Measurements from ENCODE around the gene FLNB. TPM values are rescaled to one million over a fixed set of nuclear protein-coding genes. Genes with fewer than 3 reads are reported as not detected.

The FLNB gene
- polyA plus RNA-seq, 1 donor from 2014 or later: 10.3 TPM

DNA sequence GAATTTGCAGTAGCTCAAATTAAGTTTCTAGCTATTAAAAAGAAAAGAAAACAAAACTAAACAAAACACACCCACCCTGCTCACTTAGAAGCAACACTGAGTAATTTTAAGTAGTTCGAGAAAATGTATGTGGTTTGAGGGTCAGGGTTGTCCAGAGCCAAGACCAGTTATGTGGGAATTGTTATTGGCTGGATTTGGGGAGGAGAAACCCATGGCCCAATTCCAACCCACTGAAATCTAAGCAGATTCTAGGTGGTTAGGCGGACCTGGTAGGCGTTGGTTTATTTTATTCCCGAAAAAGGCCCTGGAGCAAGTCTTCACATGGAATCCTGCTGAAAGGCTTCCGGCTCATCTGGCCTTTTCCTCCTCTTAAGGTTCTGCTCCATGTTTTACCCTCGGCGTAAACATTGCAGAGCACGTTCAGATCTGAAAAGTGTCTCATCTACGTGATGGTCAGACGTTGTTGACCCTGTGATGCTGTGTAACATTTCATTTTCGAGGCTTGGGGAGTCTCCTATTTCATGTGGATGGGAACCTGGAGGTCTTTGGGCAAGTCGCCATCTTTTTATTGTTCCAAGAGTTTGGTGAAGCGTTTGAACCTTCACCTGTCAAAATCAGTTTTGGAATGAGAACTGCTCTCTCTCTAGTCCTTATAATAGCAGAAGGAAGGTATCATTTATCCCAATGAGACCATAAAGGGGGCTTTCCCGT, 64.0 kb downstream of the FLNB start:
- no peaks in the 10 kb centered on the region for H4K20me1 ChIP-seq (ENCODE audit: insufficient read depth)
- H3K4me3 ChIP-seq (ENCODE audit: low read length): no peak overlapping the region
- H2AFZ ChIP-seq (ENCODE audit: low read depth, low read length): no peak overlapping the region
- no peak overlapping the region for H3K27ac ChIP-seq (ENCODE audit: low read length)
- no peak overlapping the region for H3K4me2 ChIP-seq (ENCODE audit: low read length)
- H3K9ac ChIP-seq (ENCODE audit: low read length): no peak overlapping the region
- H3K27me3 ChIP-seq (ENCODE audit: insufficient read depth, low read depth, low read length): no peaks in the 10 kb centered on the region
- no peaks in the 10 kb centered on the region for H3K9me3 ChIP-seq (ENCODE audit: low read length)
- no peaks in the 10 kb centered on the region for H3K79me2 ChIP-seq (replicated peaks; ENCODE audit: insufficient read depth, low read length)
- TF ChIP-seq EZH2 (IDR thresholded peaks at IDR 0.05; ENCODE audit: borderline replicate concordance, insufficient read depth, low read length, poor library complexity, severe bottlenecking) (no peak), EP300 (conservative IDR thresholded peaks at IDR 0.05; ENCODE audit: poor library complexity, severe bottlenecking) (no peak), MXI1 (conservative IDR thresholded peaks at IDR 0.05; ENCODE audit: poor library complexity, severe bottlenecking) (no peak), RAD21 (conservative IDR thresholded peaks at IDR 0.05) (no peak), TAF1 (IDR thresholded peaks at IDR 0.05; ENCODE audit: low read depth) (no peak), POLR2AphosphoS5 (IDR thresholded peaks at IDR 0.05) (no peak), SMC3 (conservative IDR thresholded peaks at IDR 0.05; ENCODE audit: poor library complexity) (no peak)
- TF ChIP-seq, protein P1, sequence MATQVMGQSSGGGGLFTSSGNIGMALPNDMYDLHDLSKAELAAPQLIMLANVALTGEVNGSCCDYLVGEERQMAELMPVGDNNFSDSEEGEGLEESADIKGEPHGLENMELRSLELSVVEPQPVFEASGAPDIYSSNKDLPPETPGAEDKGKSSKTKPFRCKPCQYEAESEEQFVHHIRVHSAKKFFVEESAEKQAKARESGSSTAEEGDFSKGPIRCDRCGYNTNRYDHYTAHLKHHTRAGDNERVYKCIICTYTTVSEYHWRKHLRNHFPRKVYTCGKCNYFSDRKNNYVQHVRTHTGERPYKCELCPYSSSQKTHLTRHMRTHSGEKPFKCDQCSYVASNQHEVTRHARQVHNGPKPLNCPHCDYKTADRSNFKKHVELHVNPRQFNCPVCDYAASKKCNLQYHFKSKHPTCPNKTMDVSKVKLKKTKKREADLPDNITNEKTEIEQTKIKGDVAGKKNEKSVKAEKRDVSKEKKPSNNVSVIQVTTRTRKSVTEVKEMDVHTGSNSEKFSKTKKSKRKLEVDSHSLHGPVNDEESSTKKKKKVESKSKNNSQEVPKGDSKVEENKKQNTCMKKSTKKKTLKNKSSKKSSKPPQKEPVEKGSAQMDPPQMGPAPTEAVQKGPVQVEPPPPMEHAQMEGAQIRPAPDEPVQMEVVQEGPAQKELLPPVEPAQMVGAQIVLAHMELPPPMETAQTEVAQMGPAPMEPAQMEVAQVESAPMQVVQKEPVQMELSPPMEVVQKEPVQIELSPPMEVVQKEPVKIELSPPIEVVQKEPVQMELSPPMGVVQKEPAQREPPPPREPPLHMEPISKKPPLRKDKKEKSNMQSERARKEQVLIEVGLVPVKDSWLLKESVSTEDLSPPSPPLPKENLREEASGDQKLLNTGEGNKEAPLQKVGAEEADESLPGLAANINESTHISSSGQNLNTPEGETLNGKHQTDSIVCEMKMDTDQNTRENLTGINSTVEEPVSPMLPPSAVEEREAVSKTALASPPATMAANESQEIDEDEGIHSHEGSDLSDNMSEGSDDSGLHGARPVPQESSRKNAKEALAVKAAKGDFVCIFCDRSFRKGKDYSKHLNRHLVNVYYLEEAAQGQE (IDR thresholded peaks at IDR 0.05; ENCODE audit: borderline replicate concordance): no peak
- TF ChIP-seq, protein P2, sequence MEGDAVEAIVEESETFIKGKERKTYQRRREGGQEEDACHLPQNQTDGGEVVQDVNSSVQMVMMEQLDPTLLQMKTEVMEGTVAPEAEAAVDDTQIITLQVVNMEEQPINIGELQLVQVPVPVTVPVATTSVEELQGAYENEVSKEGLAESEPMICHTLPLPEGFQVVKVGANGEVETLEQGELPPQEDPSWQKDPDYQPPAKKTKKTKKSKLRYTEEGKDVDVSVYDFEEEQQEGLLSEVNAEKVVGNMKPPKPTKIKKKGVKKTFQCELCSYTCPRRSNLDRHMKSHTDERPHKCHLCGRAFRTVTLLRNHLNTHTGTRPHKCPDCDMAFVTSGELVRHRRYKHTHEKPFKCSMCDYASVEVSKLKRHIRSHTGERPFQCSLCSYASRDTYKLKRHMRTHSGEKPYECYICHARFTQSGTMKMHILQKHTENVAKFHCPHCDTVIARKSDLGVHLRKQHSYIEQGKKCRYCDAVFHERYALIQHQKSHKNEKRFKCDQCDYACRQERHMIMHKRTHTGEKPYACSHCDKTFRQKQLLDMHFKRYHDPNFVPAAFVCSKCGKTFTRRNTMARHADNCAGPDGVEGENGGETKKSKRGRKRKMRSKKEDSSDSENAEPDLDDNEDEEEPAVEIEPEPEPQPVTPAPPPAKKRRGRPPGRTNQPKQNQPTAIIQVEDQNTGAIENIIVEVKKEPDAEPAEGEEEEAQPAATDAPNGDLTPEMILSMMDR (IDR thresholded peaks at IDR 0.05; ENCODE audit: poor library complexity, severe bottlenecking): no peak
- no peaks in the 10 kb centered on the region for H3K36me3 ChIP-seq (ENCODE audit: insufficient read depth, low read length)
- H3F3A ChIP-seq (ENCODE audit: insufficient read depth, low read length, poor library complexity, severe bottlenecking): no peaks in the 10 kb centered on the region
- H3K9me2 ChIP-seq (ENCODE audit: insufficient read depth, low read length): no peaks in the 10 kb centered on the region

DNA sequence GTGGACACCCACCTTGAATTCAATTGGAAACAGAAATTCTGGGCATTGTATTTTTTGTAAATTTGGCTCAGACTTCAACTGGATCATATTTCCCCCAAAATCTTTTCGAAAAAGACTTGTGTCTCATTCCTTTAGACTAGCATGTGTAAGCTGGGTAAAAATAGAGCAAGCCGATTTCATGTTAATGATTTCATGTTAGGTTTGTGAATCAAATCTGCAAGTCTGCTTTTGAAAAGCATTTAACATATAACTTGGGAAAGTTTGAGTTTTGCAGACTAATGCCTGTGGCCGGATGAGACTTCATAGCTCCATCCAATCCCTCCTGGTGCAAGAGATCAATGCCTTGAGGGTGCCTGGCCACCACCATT, 64.5 kb downstream of the FLNB start:
- H3K79me2 ChIP-seq (replicated peaks; ENCODE audit: insufficient read depth, low read length): no peaks in the 10 kb centered on the region

More for the DNA sequence above, 64.5 kb downstream of the FLNB start:
- TF ChIP-seq SMC3 (conservative IDR thresholded peaks at IDR 0.05; ENCODE audit: poor library complexity) (no peak), POLR2AphosphoS5 (IDR thresholded peaks at IDR 0.05) (no peak), MXI1 (conservative IDR thresholded peaks at IDR 0.05; ENCODE audit: poor library complexity, severe bottlenecking) (no peak), TAF1 (IDR thresholded peaks at IDR 0.05; ENCODE audit: low read depth) (no peak), EZH2 (IDR thresholded peaks at IDR 0.05; ENCODE audit: borderline replicate concordance, insufficient read depth, low read length, poor library complexity, severe bottlenecking) (no peak), EP300 (conservative IDR thresholded peaks at IDR 0.05; ENCODE audit: poor library complexity, severe bottlenecking) (no peak), RAD21 (conservative IDR thresholded peaks at IDR 0.05) (no peak)
- TF ChIP-seq, protein P2 (IDR thresholded peaks at IDR 0.05; ENCODE audit: poor library complexity, severe bottlenecking): no peak
- TF ChIP-seq, protein P1 (IDR thresholded peaks at IDR 0.05; ENCODE audit: borderline replicate concordance): no peak
- no peaks in the 10 kb centered on the region for H4K20me1 ChIP-seq (ENCODE audit: insufficient read depth)
- H3F3A ChIP-seq (ENCODE audit: insufficient read depth, low read length, poor library complexity, severe bottlenecking): no peaks in the 10 kb centered on the region
- no peaks in the 10 kb centered on the region for H3K9me2 ChIP-seq (ENCODE audit: insufficient read depth, low read length)
- no peak overlapping the region for H3K27ac ChIP-seq (ENCODE audit: low read length)
- no peak overlapping the region for H3K4me2 ChIP-seq (ENCODE audit: low read length)
- no peak overlapping the region for H3K9ac ChIP-seq (ENCODE audit: low read length)
- no peak overlapping the region for H3K4me3 ChIP-seq (ENCODE audit: low read length)
- no peak overlapping the region for H2AFZ ChIP-seq (ENCODE audit: low read depth, low read length)
- no peaks in the 10 kb centered on the region for H3K9me3 ChIP-seq (ENCODE audit: low read length)
- H3K27me3 ChIP-seq (ENCODE audit: insufficient read depth, low read depth, low read length): no peaks in the 10 kb centered on the region
- no peaks in the 10 kb centered on the region for H3K36me3 ChIP-seq (ENCODE audit: insufficient read depth, low read length)
